PC-3 (cell line): Measurements from ENCODE around the gene NIN. TPM values are rescaled to one million over a fixed set of nuclear protein-coding genes. Genes with fewer than 3 reads are reported as not detected.

Source experiments
- ATAC-seq: fragments of 200-7000 bp; cut with Tn5 transposase; 2 replicates; pipeline ENCODE4 v1.9.1; 2020; ENCODE audit warnings: mild to moderate bottlenecking, moderate library complexity
- BruUV-seq: library from RNA; stranded (reverse); fragments of 400-500 nt; replicated peaks from 2 replicates; lab custom pipeline; 2021; lab: Mats Ljungman, UMichigan
- CTCF ChIA-PET: fragments of 300-600 bp; sonication (Branson Sonifier 250); formaldehyde crosslinking; loops from one replicate; lab custom pipeline; 2022; ENCODE audit warnings: antibody characterized with exemption; lab: Charles Lee
- POLR2A ChIA-PET: fragments of 300-600 bp; sonication (Branson Sonifier 250); formaldehyde crosslinking; loops from one replicate; lab custom pipeline; 2022; ENCODE audit warnings: antibody characterized with exemption; ENCODE audit not compliant: unreplicated experiment; lab: Charles Lee
- DNase-seq: peaks from one replicate; pipeline ENCODE4 v3.0.0-alpha.2; 2015
- H2AFZ ChIP-seq: fragments of 300-600 bp; sonication (generic); 2 replicates; pipeline ENCODE4 v1.6.0; 2016; ENCODE audit warnings: antibody characterized with exemption, low read length
- H3F3A ChIP-seq: fragments of 300-600 bp; sonication (generic); one replicate; pipeline ENCODE4 v1.6.0; 2017; ENCODE audit warnings: antibody characterized with exemption, low read length, control low read depth, mild to moderate bottlenecking; ENCODE audit not compliant: unreplicated experiment
- H3K27ac ChIP-seq: fragments of 300-600 bp; sonication (generic); 2 replicates; pipeline ENCODE4 v1.5.1; 2016; ENCODE audit warnings: mild to moderate bottlenecking, low read length
- H3K27me3 ChIP-seq: fragments of 300-600 bp; sonication (generic); 2 replicates; pipeline ENCODE4 v1.6.1; 2016; ENCODE audit warnings: low read length, mixed read lengths
- H3K36me3 ChIP-seq: fragments of 300-600 bp; sonication (generic); 2 replicates; pipeline ENCODE4 v1.6.1; 2016; ENCODE audit warnings: low read depth, mixed run types, low read length, mixed read lengths
- H3K4me1 ChIP-seq: fragments of 300-600 bp; sonication (generic); 2 replicates; pipeline ENCODE4 v1.5.1; 2016; ENCODE audit warnings: low read length; ENCODE audit not compliant: insufficient read depth
- H3K4me2 ChIP-seq: fragments of 300-600 bp; sonication (generic); 2 replicates; pipeline ENCODE4 v1.6.0; 2016; ENCODE audit warnings: low read length
- H3K4me3 ChIP-seq: fragments of 300-600 bp; sonication (generic); 2 replicates; pipeline ENCODE4 v1.5.1; 2016; ENCODE audit warnings: mild to moderate bottlenecking, low read length, mixed read lengths
- H3K79me2 ChIP-seq: fragments of 300-600 bp; sonication (generic); 2 replicates; pipeline ENCODE4 v1.6.1; 2017; ENCODE audit warnings: low read length, mixed read lengths
- H3K9ac ChIP-seq: fragments of 300-600 bp; sonication (generic); 2 replicates; pipeline ENCODE4 v1.6.0; 2016; ENCODE audit warnings: mild to moderate bottlenecking, low read length
- H3K9me2 ChIP-seq: fragments of 300-600 bp; sonication (generic); replicated peaks from 2 replicates; pipeline ENCODE4 v1.6.1; 2016; ENCODE audit warnings: mixed run types, low read length, mixed read lengths
- H3K9me3 ChIP-seq: fragments of 300-600 bp; sonication (generic); 2 replicates; pipeline ENCODE4 v1.6.1; 2016; ENCODE audit warnings: low read length, mixed read lengths
- H4K20me1 ChIP-seq: fragments of 300-600 bp; sonication (generic); 2 replicates; pipeline ENCODE4 v1.6.1; 2016; ENCODE audit warnings: low read length, mixed read lengths
- CTCF ChIP-seq: fragments of 300-600 bp; sonication (generic); conservative IDR thresholded peaks from 2 replicates; pipeline ENCODE4 v1.5.1; 2017; ENCODE audit warnings: antibody characterized with exemption, low read depth, mild to moderate bottlenecking, low read length
- EZH2 ChIP-seq: fragments of 300-600 bp; sonication (generic); IDR thresholded peaks from one replicate; pipeline ENCODE4 v1.6.1; 2017; ENCODE audit warnings: antibody characterized with exemption, mild to moderate bottlenecking, low read length; ENCODE audit not compliant: unreplicated experiment
- EZH2phosphoT487 ChIP-seq: fragments of 300-600 bp; sonication (generic); IDR thresholded peaks from 2 replicates; pipeline ENCODE4 v1.6.1; 2018; ENCODE audit warnings: mild to moderate bottlenecking, antibody characterized with exemption, low read length, borderline replicate concordance
- intact Hi-C: fragments of 100-400 bp; cut with micrococcal nuclease; formaldehyde crosslinking; loops from 2 replicates; pipeline ENCODE4 v1.9.0; 2023
- total RNA-seq: library from RNA; depleted of rRNA; stranded (reverse); fragments of >200 nt; gene quantifications from 2 replicates; pipeline ENCODE4 v1.2.3, GENCODE V29; 2014

The NIN gene
- total RNA-seq, 1 experiment from 2014 or later: 34.3 TPM

DNA sequence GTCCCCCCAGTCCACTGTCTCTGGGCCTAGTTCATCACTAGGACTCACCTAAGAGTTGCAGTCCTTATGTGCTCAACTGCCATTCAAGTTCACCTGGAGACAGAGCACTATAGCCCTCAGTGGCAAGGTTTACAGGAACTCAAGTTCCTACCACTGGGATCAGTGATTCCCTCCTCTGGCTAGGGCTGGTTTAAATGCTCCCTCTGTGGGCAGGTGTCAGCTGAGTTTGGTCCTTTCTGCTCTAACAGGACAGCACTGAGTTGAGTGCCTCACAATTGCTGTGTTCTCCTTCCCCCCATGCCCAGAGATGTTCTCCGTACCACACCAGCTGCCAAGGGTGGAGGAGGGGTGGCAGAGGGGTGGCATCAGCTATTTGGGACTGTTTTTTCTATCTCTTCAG lies 142.1 kb downstream of the NIN start:
- Histone ChIP-seq H3K27ac (no peak overlapping the region), H3K27me3 (no peaks in the 10 kb centered on the region), H3K9me2 (no peaks in the 10 kb centered on the region), H3K4me2 (no peak overlapping the region), H3F3A (no peaks in the 10 kb centered on the region), H4K20me1 (no peaks in the 10 kb centered on the region), H3K4me3 (no peak overlapping the region), H3K9me3 (no peaks in the 10 kb centered on the region), H3K9ac (no peak overlapping the region), H3K79me2 (no peaks in the 10 kb centered on the region), H3K4me1 (no peaks in the 10 kb centered on the region), H3K36me3 (no peaks in the 10 kb centered on the region), H2AFZ (no peak overlapping the region)
- TF ChIP-seq CTCF (no peak), EZH2 (no peak), EZH2phosphoT487 (no peak)
- ChIA-PET POLR2A (no interaction called here), CTCF (no interaction called here)
- no TSS peak for BruUV-seq
- intact Hi-C loops: no loop called here
- ATAC-seq (peak; percentile 27; the same call in 1 of the 2 replicates), DNase-seq (no peak)

DNA sequence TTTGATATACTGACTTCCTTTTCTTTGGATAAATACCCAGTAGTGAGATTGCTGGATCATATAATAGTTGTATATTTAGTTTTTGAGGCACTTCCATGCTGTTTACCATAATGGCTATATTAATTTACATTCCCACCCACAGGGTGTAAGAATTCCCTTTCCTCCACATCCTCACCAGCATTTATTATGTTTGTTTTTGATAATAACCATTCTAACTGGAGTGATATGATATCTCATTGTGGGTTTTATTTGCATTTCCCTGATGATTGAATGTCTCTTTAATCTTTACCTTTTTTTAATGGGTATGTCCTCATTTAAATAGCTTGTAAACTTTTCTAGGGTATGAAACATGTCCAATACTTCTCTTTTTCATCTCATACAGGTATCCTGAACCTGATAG lies 151.3 kb downstream of the NIN start:
- DNase-seq (no peak), ATAC-seq (no peak)
- H3K4me3 ChIP-seq: no peak overlapping the region
- H3K27me3 ChIP-seq: no peaks in the 10 kb centered on the region
- H3K9ac ChIP-seq: no peak overlapping the region
- H2AFZ ChIP-seq: no peak overlapping the region
- H3K79me2 ChIP-seq: no peaks in the 10 kb centered on the region
- H3K27ac ChIP-seq: no peak overlapping the region
- no peaks in the 10 kb centered on the region; the same call in 1 of the 2 replicates for H3K9me2 ChIP-seq
- no peaks in the 10 kb centered on the region for H4K20me1 ChIP-seq
- TF ChIP-seq EZH2phosphoT487: no peak
- TF ChIP-seq EZH2: no peak
- TF ChIP-seq CTCF: no peak
- no peak overlapping the region for H3K4me2 ChIP-seq
- H3K9me3 ChIP-seq: no peaks in the 10 kb centered on the region
- no TSS peak for BruUV-seq
- intact Hi-C loops: loop anchor here (5.0 kb wide), 2 partner anchors 33 to 183 kb away; no protein-coding TSS in a partner anchor
- H3K4me1 ChIP-seq: peaks cover 44% of the 10 kb centered on the region
- ChIA-PET POLR2A (interaction anchor here (0.7 kb wide), 1 partner anchor 89 kb away, joined by 3 read pairs; no protein-coding TSS in a partner anchor), CTCF (no interaction called here)
- H3F3A ChIP-seq: no peaks in the 10 kb centered on the region
- H3K36me3 ChIP-seq: no peaks in the 10 kb centered on the region

GRCh38 chr14:50678163-50678562 lies 152.8 kb downstream of the NIN start:
- intact Hi-C loops: loop anchor here (5.0 kb wide), 2 partner anchors 34 to 184 kb away; no protein-coding TSS in a partner anchor
- Histone ChIP-seq H3K36me3 (no peaks in the 10 kb centered on the region), H3K27me3 (no peaks in the 10 kb centered on the region), H3K27ac (peak overlapping the region; percentile 80), H3K4me1 (peaks cover 44% of the 10 kb centered on the region), H2AFZ (no peak overlapping the region), H4K20me1 (no peaks in the 10 kb centered on the region), H3F3A (no peaks in the 10 kb centered on the region), H3K4me3 (peak overlapping the region; percentile 54; the same call in 1 of the 2 replicates), H3K9ac (no peak overlapping the region), H3K9me3 (no peaks in the 10 kb centered on the region), H3K4me2 (peak overlapping the region; percentile 77), H3K79me2 (no peaks in the 10 kb centered on the region), H3K9me2 (no peaks in the 10 kb centered on the region; the same call in 1 of the 2 replicates)
- ChIA-PET POLR2A (interaction anchor here (0.6 to 1.4 kb wide), 3 partner anchors 10 to 51 kb away, joined by 3 to 6 read pairs (median 5); partner anchors contain the start of gene SAV1), CTCF (interaction anchor here (0.9 to 1.1 kb wide), 4 partner anchors 10 to 815 kb away, joined by 3 to 7 read pairs (median 4); partner anchors contain the start of gene SAV1)
- ATAC-seq (peak; percentile 6), DNase-seq (no peak)
- no TSS peak for BruUV-seq
- TF ChIP-seq EZH2: no peak
- no peak for TF ChIP-seq EZH2phosphoT487
- TF ChIP-seq CTCF: no peak
